Stomach (tissue), 9 donors: ENCODE results near the gene CCDC3. TPM values are rescaled to one million over a fixed set of nuclear protein-coding genes. Genes with fewer than 3 reads are reported as not detected.

Experiments
- DNase-seq, 2 donors: peaks; one replicate each; pipeline versions ENCODE4 v3.0.0 to v3.0.0-alpha.2; 2013 to 2019
- H3K27ac ChIP-seq, 5 donors: fragments of 200-600 bp in 4 of 5; sonication (generic) in 4 of 5; one replicate each; pipeline ENCODE4 v1.5.1; 2013 to 2019; ENCODE audit warnings: mild to moderate bottlenecking in 1 of 5, moderate library complexity in 1 of 5
- H3K27me3 ChIP-seq, 3 donors: fragments of 200-600 bp; sonication (generic); one replicate each; pipeline ENCODE4 v1.5.1; 2017 to 2019; ENCODE audit warnings: mixed run types in 1 of 3
- H3K36me3 ChIP-seq, 4 donors: fragments of 200-600 bp; sonication (generic); 1 replicate in 3 of 4; 2 replicates in 1 of 4; pipeline ENCODE4 v1.5.1; 2016 to 2019
- H3K4me1 ChIP-seq, 4 donors: fragments of 200-600 bp; sonication (generic); one replicate each; pipeline ENCODE4 v1.5.1; 2016 to 2019
- H3K4me3 ChIP-seq, 4 donors: fragments of 200-600 bp; sonication (generic) in 3 of 4; one replicate each; pipeline ENCODE4 v1.5.1; 2016 to 2019; ENCODE audit warnings: mild to moderate bottlenecking in 1 of 4
- H3K9me3 ChIP-seq, 4 donors: fragments of 200-600 bp; sonication (generic); one replicate each; pipeline ENCODE4 v1.5.1; 2016 to 2019
- EP300 ChIP-seq: sonication (generic); formaldehyde crosslinking; IDR thresholded peaks from one replicate; pipeline ENCODE4 v1.6.1; 2017; ENCODE audit warnings: antibody characterized with exemption
- POLR2A ChIP-seq, 4 donors: fragments of 450-650 bp; IDR thresholded peaks; one replicate each; pipeline ENCODE4 v1.6.1; 2016; ENCODE audit warnings: antibody characterized with exemption in 4 of 4, control low read depth in 2 of 4, mild to moderate bottlenecking in 1 of 4, moderate library complexity in 1 of 4
- POLR2AphosphoS5 ChIP-seq, 3 donors: sonication (generic); formaldehyde crosslinking; IDR thresholded peaks; one replicate each; pipeline ENCODE4 v1.6.1; 2016; ENCODE audit warnings: antibody characterized with exemption in 3 of 3
- WGBS, 5 donors: extraction: QIAGEN DNeasy Blood & Tissue Kit in 3 of 5; methylation state at CpG; one replicate each; pipeline versions ENCODE4 v1.1.5 to v1.1.7; 2013 to 2018; 5-methylcytosine and 5-hydroxymethylcytosine counted together
- intact Hi-C: fragments of 100-400 bp; cut with DNase I; formaldehyde crosslinking; loops from one replicate; pipeline ENCODE4 v1.15.1; 2023; ENCODE audit warnings: low total_unique reads
- polyA plus RNA-seq, 3 donors: library from polyadenylated mRNA; stranded (reverse); fragments of 200-250 nt; gene quantifications; one replicate each; pipeline ENCODE4 v1.2.3, GENCODE V29; 2013
- total RNA-seq, 5 donors: library from RNA; depleted of rRNA; stranded (reverse); fragments of >200 nt; gene quantifications; one replicate each; pipeline versions ENCODE4 v1.1.0 to v1.2.3, GENCODE V29; 2014 to 2016
- TF ChIP-seq, protein P1 (sequence below), 7 experiments: fragments of 450-650 bp in 4 of 7; fragments of 200-600 bp in 3 of 7; sonication (generic) in 3 of 7; IDR thresholded peaks; one replicate each; pipeline ENCODE4 v1.5.1; 2016 to 2019; ENCODE audit warnings: antibody characterized with exemption in 7 of 7, control low read depth in 2 of 7, mild to moderate bottlenecking in 1 of 7
- donor health status: healthy with polysubstance abuse.
- donor health status: Bipolar disorder and iron deficiency.
- donor health status: healthy.

The CCDC3 gene
- total and polyA plus RNA-seq, 8 donors, result 1.8 to 11.0 (median 4.8) TPM; not detected in 1

DNA sequence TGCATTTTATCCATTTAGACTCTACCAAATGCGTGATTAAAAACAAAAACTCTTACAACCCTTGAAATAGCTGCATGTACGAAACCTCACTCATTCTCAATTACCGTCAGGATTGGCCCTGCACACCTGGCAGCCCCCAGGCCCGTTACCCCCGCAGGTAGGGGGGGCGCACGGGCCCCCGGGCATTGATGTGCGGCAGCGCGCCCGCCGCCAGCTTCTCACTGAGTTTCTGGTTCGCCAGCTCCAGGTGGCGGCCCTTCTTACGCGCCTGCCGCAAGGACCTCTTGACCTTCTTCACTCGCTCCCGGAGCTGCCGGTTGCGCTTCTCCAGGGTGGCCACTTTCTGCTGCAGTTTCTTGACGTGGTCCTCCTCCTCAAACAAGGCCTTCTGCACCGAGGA is 103.2 kb downstream of the CCDC3 start:
- Histone ChIP-seq H3K4me1 (peaks cover 0 to 3% (median 0%) of the 10 kb centered on the region in 4 donors), H3K9me3 (peaks cover 0 to 7% (median 7%) of the 10 kb centered on the region in 4 donors), H3K27ac (no peak overlapping the region), H3K27me3 (no peaks in the 10 kb centered on the region), H3K4me3 (no peak overlapping the region), H3K36me3 (no peaks in the 10 kb centered on the region)
- WGBS, 5 donors, result 89 to 93% (median 92%) methylated on average over 24 of the region's 24 CpGs
- TF ChIP-seq, protein P1, sequence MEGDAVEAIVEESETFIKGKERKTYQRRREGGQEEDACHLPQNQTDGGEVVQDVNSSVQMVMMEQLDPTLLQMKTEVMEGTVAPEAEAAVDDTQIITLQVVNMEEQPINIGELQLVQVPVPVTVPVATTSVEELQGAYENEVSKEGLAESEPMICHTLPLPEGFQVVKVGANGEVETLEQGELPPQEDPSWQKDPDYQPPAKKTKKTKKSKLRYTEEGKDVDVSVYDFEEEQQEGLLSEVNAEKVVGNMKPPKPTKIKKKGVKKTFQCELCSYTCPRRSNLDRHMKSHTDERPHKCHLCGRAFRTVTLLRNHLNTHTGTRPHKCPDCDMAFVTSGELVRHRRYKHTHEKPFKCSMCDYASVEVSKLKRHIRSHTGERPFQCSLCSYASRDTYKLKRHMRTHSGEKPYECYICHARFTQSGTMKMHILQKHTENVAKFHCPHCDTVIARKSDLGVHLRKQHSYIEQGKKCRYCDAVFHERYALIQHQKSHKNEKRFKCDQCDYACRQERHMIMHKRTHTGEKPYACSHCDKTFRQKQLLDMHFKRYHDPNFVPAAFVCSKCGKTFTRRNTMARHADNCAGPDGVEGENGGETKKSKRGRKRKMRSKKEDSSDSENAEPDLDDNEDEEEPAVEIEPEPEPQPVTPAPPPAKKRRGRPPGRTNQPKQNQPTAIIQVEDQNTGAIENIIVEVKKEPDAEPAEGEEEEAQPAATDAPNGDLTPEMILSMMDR (IDR thresholded peaks at IDR 0.05), result no peak
- TF ChIP-seq POLR2AphosphoS5 (IDR thresholded peaks at IDR 0.05) (no peak), POLR2A (IDR thresholded peaks at IDR 0.05) (no peak), EP300 (no peak)
- intact Hi-C loops, result loop anchor here (10.0 kb wide), 1 partner anchor 113 kb away; no protein-coding TSS in a partner anchor
- DNase-seq, result no peak

DNA sequence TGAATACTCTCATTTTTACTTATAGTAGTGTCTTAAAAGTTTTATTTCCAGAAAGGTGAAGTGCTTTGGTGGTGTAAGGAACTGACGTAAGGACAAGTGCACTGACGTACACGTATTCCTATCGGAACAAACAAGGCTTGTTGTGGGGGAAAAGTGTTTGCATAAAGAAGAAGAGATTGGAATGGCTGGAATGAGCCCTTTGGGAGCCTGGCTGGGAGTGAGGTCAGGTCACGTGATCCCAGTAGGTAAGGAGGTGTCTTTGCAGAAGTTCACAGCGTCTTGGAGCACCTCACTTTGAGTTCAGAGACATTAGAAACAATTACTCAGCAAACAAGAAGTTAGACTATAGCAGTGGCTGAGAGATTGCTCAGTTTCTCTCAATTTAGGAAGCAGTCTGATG is 104.2 kb downstream of the CCDC3 start:
- Histone ChIP-seq H3K27me3 (no peaks in the 10 kb centered on the region), H3K27ac (no peak overlapping the region), H3K36me3 (no peaks in the 10 kb centered on the region), H3K4me3 (no peak overlapping the region), H3K4me1 (peaks cover 0 to 3% (median 0%) of the 10 kb centered on the region in 4 donors), H3K9me3 (peaks cover 4 to 17% (median 14%) of the 10 kb centered on the region in 4 donors)
- no peak for DNase-seq
- 80 to 84% (median 82%) methylated on average over 6 of the region's 6 CpGs for WGBS, 5 donors
- intact Hi-C loops, result loop anchor here (10.0 kb wide), 1 partner anchor 112 kb away; no protein-coding TSS in a partner anchor
- TF ChIP-seq POLR2A (IDR thresholded peaks at IDR 0.05) (no peak), POLR2AphosphoS5 (IDR thresholded peaks at IDR 0.05) (no peak), EP300 (no peak)
- TF ChIP-seq, protein P1 (IDR thresholded peaks at IDR 0.05), result no peak

DNA sequence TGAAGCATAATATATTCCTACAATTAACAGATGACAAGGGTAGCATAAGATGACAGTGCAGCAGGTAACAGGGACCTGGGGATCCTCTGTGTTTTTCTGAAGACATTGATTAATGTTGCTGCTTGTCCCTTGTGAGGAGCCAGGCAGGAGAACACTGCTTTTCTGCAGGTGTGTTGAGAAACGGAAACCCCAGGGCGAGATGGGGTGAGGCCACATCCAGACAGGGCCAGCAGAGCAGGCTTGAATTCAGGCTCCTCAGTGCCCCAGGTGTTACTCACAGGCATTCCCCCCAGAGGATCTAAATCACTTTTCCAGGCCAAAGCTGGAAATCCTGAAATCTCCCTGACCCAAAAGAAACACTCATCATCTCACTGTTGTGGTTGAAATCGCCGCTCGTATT is 105.3 kb downstream of the CCDC3 start:
- Histone ChIP-seq H3K27me3 (no peaks in the 10 kb centered on the region), H3K4me1 (no peaks in the 10 kb centered on the region), H3K27ac (no peak overlapping the region), H3K4me3 (no peak overlapping the region), H3K9me3 (peaks cover 4 to 21% (median 14%) of the 10 kb centered on the region in 4 donors), H3K36me3 (no peaks in the 10 kb centered on the region)
- no peak for DNase-seq
- intact Hi-C loops, result loop anchor here (10.0 kb wide), 1 partner anchor 111 kb away; no protein-coding TSS in a partner anchor
- WGBS, 5 donors, result 93 to 98% (median 97%) methylated on average over 5 of the region's 5 CpGs
- no peak for TF ChIP-seq POLR2AphosphoS5 (IDR thresholded peaks at IDR 0.05)
- TF ChIP-seq EP300, result no peak
- no peak for TF ChIP-seq POLR2A (IDR thresholded peaks at IDR 0.05)
- TF ChIP-seq, protein P1 (IDR thresholded peaks at IDR 0.05), result no peak

DNA sequence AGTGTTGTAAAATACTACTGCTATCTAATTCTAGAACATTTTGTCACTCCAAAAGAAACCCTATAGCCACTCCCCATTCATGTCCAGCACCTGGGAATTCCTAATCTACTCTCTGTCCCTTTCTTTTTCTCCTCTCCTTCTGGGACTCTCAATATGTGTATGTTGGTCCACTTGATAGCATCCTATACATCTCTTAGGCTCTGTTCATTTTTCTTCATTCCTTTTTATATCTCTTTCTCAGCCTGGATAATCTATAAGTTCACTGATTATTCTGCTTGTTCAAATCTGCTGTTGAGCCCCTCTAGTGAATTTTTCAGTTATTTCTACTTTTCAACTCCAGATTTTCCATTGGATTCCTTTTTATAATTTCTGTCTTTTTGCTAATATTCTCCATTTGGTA is 108.6 kb downstream of the CCDC3 start:
- Histone ChIP-seq H3K9me3 (peaks cover 4 to 22% (median 21%) of the 10 kb centered on the region in 4 donors), H3K27ac (no peak overlapping the region), H3K27me3 (no peaks in the 10 kb centered on the region), H3K36me3 (no peaks in the 10 kb centered on the region), H3K4me1 (no peaks in the 10 kb centered on the region), H3K4me3 (no peak overlapping the region)
- intact Hi-C loops, result loop anchor here (10.0 kb wide), 1 partner anchor 108 kb away; no protein-coding TSS in a partner anchor
- DNase-seq, result no peak
- TF ChIP-seq, protein P1 (IDR thresholded peaks at IDR 0.05), result no peak
- TF ChIP-seq POLR2AphosphoS5 (IDR thresholded peaks at IDR 0.05), result no peak
- no peak for TF ChIP-seq POLR2A (IDR thresholded peaks at IDR 0.05)
- TF ChIP-seq EP300, result no peak
